B cell (primary cell): Measurements from ENCODE around the gene THBD. TPM values are rescaled to one million over a fixed set of nuclear protein-coding genes. Genes with fewer than 3 reads are reported as not detected.

ENCODE experiments used
- ATAC-seq: fragments of 200-7000 bp; cut with Tn5 transposase; one replicate; pipeline ENCODE4 v1.10.0; 2021; ENCODE audit warnings: low read depth, mild to moderate bottlenecking, moderate number of reproducible peaks, moderate library complexity
- CTCF ChIA-PET: fragments of 350-600 bp; sonication (Branson Sonifier 250); formaldehyde crosslinking; loops from one replicate; lab custom pipeline; 2021; ENCODE audit warnings: antibody characterized with exemption, inconsistent platforms; lab: Charles Lee
- POLR2A ChIA-PET: fragments of 350-600 bp; sonication (Branson Sonifier 250); formaldehyde crosslinking; loops from one replicate; lab custom pipeline; 2021; ENCODE audit warnings: antibody characterized with exemption; lab: Charles Lee
- DNase-seq: peaks from one replicate; pipeline ENCODE4 v3.0.0; 2013
- H2AFZ ChIP-seq: 2 replicates; pipeline ENCODE4 v1.6.1; 2012; ENCODE audit warnings: mild to moderate bottlenecking, low read depth, low read length; ENCODE audit not compliant: insufficient read depth, poor library complexity, severe bottlenecking
- H3K27ac ChIP-seq, 2 donors: 1 replicate in 1 of 2; 2 replicates in 1 of 2; pipeline ENCODE4 v1.5.1; 2012 to 2013; ENCODE audit warnings: low read length in 2 of 2, mild to moderate bottlenecking in 2 of 2, moderate library complexity in 1 of 2
- H3K27me3 ChIP-seq, 4 experiments: fragments of 200-600 bp in 1 of 4; sonication (generic) in 1 of 4; replicated peaks in 1 of 4; 1 replicate in 2 of 4; 2 replicates in 2 of 4; pipeline versions ENCODE4 v1.6.1 to v1.7.0; 2013 to 2016; ENCODE audit warnings: low read length in 3 of 4, mild to moderate bottlenecking in 2 of 4, mixed read lengths in 1 of 4, moderate library complexity in 1 of 4; ENCODE audit not compliant: insufficient read depth in 4 of 4, control insufficient read depth in 3 of 4; ENCODE audit errors: control extremely low read depth in 1 of 4
- H3K36me3 ChIP-seq, 2 experiments: replicated peaks in 1 of 2; 1 replicate in 1 of 2; 2 replicates in 1 of 2; pipeline versions ENCODE4 v1.6.1 to v1.7.1; 2013; ENCODE audit warnings: low read length in 1 of 2; ENCODE audit not compliant: insufficient read depth in 2 of 2, control insufficient read depth in 1 of 2; ENCODE audit errors: control extremely low read depth in 1 of 2, extremely low read depth in 1 of 2
- H3K4me1 ChIP-seq, 2 donors: fragments of 200-600 bp in 1 of 2; sonication (generic) in 1 of 2; 1 replicate in 1 of 2; 2 replicates in 1 of 2; pipeline versions ENCODE4 v1.5.1 to v1.6.1; 2013 to 2017; ENCODE audit warnings: low read length in 2 of 2; ENCODE audit not compliant: control insufficient read depth in 2 of 2, insufficient read depth in 2 of 2
- H3K4me2 ChIP-seq: replicated peaks from 2 replicates; pipeline ENCODE3; 2012; ENCODE audit warnings: mild to moderate bottlenecking, low read depth, low read length; ENCODE audit not compliant: poor library complexity, severe bottlenecking
- H3K4me3 ChIP-seq, 5 experiments: fragments of 200-600 bp in 1 of 5; sonication (generic) in 1 of 5; 1 replicate in 3 of 5; 2 replicates in 2 of 5; pipeline versions ENCODE4 v1.5.1 to v1.7.0; 2011 to 2016; ENCODE audit warnings: low read length in 4 of 5, mild to moderate bottlenecking in 4 of 5, low read depth in 2 of 5, control low read depth in 1 of 5, moderate library complexity in 1 of 5; ENCODE audit not compliant: insufficient read depth in 1 of 5; ENCODE audit errors: control extremely low read depth in 1 of 5, extremely low read depth in 1 of 5
- H3K79me2 ChIP-seq: fragments of 200-600 bp; sonication (generic); one replicate; pipeline ENCODE4 v1.6.0; 2016; ENCODE audit warnings: low read length; ENCODE audit not compliant: control insufficient read depth, insufficient read depth
- H3K9ac ChIP-seq: fragments of 200-600 bp; sonication (generic); 2 replicates; pipeline ENCODE4 v1.6.1; 2017; ENCODE audit warnings: mild to moderate bottlenecking, low read length, moderate library complexity
- H3K9me3 ChIP-seq, 3 donors: one replicate each; pipeline versions ENCODE4 v1.6.1 to v1.7.1; 2013; ENCODE audit warnings: low read length in 2 of 3; ENCODE audit not compliant: control insufficient read depth in 2 of 3, insufficient read depth in 1 of 3; ENCODE audit errors: control extremely low read depth in 1 of 3
- H4K20me1 ChIP-seq: 2 replicates; pipeline ENCODE4 v1.6.0; 2012; ENCODE audit warnings: mild to moderate bottlenecking, low read length; ENCODE audit not compliant: insufficient read depth, control insufficient read depth, poor library complexity, severe bottlenecking
- H3K27ac Mint-ChIP-seq: one replicate; pipeline ENCODE4 v1.8.0; 2021; ENCODE audit warnings: mixed read lengths
- H3K27me3 Mint-ChIP-seq: one replicate; pipeline ENCODE4 v1.8.0; 2021; ENCODE audit warnings: mixed read lengths
- H3K4me1 Mint-ChIP-seq: one replicate; pipeline ENCODE4 v1.8.0; 2021; ENCODE audit warnings: mixed read lengths
- H3K4me3 Mint-ChIP-seq: one replicate; pipeline ENCODE4 v1.8.0; 2021; ENCODE audit warnings: mixed read lengths
- H3K9me3 Mint-ChIP-seq: one replicate; pipeline ENCODE4 v1.8.0; 2022; ENCODE audit warnings: mixed read lengths; ENCODE audit not compliant: insufficient read depth
- EZH2 ChIP-seq: IDR thresholded peaks from 2 replicates; pipeline ENCODE4 v1.6.1; 2012; ENCODE audit warnings: borderline replicate concordance, low read depth, mild to moderate bottlenecking, moderate library complexity, low read length; ENCODE audit not compliant: insufficient read depth, poor library complexity, severe bottlenecking
- WGBS: methylation state at CpG from one replicate; pipeline ENCODE4 v1.1.5; 2013; ENCODE audit warnings: missing lambda C conversion rate; ENCODE audit not compliant: insufficient coverage; 5-methylcytosine and 5-hydroxymethylcytosine counted together
- intact Hi-C: fragments of 100-400 bp; cut with micrococcal nuclease; formaldehyde crosslinking; loops from one replicate; pipeline ENCODE4 v1.10.0; 2022
- polyA plus RNA-seq: library from polyadenylated mRNA; depleted of rRNA; stranded (reverse); fragments of >200 nt; gene quantifications from 2 replicates; pipeline ENCODE4 v1.2.3, GENCODE V29; 2012
- total RNA-seq, 2 donors: library from RNA; stranded (reverse); fragments of 120-200 nt in 1 of 2; gene quantifications; 1 replicate in 1 of 2; 2 replicates in 1 of 2; pipeline versions ENCODE4 v1.2.3 to v1.2.4, GENCODE V29; 2013 to 2022
- TF ChIP-seq, protein P1 (sequence below): fragments of 200-600 bp; IDR thresholded peaks from one replicate; pipeline ENCODE4 v1.8.0; 2022; ENCODE audit warnings: antibody characterized with exemption, mild to moderate bottlenecking

The THBD gene
- total and polyA plus RNA-seq, 2 donors (not counting 1 experiment from before 2014, with no cell fraction given) = 0.78 TPM; not detected in 1

DNA sequence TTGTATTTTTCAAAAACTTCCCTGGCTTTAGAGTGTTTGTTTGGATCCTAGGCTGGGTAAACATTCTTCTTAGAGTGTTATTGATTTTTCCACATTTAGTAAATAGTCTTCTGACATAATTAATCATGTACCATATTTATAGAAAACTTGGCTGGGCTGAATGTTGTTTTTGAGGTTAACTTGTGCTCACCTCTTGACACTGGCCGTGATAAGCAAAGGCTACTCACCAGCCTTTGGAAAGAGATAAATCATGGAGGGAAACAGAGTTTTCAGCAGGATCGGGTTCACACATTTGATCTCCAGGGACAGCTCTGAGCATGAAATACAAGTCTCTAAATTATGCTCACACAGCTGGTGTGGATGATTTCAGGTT is 42.9 kb upstream of the THBD start:
- no CpG with 5 or more reads among the region's 2 CpGs for WGBS
- no peak overlapping the region for H3K4me2 ChIP-seq

DNA sequence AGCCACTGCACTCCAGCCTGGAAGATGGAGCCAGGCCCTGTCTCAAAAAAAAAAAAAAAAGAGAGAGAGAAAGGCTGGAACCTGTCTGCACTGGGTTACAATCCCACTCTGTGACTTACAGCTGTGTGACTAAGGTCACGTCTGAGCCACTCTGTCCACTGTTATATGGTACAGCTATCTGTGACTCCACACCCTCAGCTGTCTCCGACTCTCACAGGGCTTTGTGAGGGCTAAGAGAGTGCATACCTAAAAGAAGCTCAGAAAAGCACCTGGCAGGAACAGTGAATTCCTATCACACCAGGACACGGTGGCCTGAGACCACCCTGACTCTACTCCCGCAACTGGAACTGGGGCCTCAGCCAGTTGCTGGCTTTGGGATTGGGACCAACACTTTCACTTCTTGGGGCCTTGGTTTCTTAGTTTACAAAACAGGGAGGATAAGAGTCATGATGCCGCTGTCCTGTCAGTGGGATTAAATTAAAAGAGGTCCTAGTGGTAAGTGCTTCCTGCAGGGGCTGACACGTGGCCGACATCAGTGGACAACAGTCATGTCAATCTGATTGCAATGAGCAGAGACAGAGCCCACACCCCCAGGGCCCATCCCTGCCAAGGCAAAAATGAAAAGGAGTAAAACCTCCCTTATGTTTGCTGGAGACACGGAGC is 42.4 kb upstream of the THBD start:
- no peaks in the 10 kb centered on the region for H3K9me3 Mint-ChIP-seq
- intact Hi-C loops = no loop called here
- no peak for DNase-seq
- no peaks in the 10 kb centered on the region for H3K27me3 Mint-ChIP-seq
- no peaks in the 10 kb centered on the region for H3K36me3 ChIP-seq
- H3K27ac ChIP-seq = no peak overlapping the region
- no peak for TF ChIP-seq EZH2
- TF ChIP-seq, protein P1, sequence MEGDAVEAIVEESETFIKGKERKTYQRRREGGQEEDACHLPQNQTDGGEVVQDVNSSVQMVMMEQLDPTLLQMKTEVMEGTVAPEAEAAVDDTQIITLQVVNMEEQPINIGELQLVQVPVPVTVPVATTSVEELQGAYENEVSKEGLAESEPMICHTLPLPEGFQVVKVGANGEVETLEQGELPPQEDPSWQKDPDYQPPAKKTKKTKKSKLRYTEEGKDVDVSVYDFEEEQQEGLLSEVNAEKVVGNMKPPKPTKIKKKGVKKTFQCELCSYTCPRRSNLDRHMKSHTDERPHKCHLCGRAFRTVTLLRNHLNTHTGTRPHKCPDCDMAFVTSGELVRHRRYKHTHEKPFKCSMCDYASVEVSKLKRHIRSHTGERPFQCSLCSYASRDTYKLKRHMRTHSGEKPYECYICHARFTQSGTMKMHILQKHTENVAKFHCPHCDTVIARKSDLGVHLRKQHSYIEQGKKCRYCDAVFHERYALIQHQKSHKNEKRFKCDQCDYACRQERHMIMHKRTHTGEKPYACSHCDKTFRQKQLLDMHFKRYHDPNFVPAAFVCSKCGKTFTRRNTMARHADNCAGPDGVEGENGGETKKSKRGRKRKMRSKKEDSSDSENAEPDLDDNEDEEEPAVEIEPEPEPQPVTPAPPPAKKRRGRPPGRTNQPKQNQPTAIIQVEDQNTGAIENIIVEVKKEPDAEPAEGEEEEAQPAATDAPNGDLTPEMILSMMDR = no peak
- no peak overlapping the region for H2AFZ ChIP-seq
- no peak overlapping the region for H3K4me3 ChIP-seq
- peaks cover 0 to 2% (median 0%) of the 10 kb centered on the region in 4 experiments for H3K27me3 ChIP-seq
- POLR2A ChIA-PET = no interaction called here
- H3K27ac Mint-ChIP-seq = no peak overlapping the region
- 87% methylated on average over 4 of the region's 8 CpGs for WGBS
- H3K4me2 ChIP-seq = no peak overlapping the region
- no peak overlapping the region for H3K9ac ChIP-seq
- peaks cover 0 to 7% of the 10 kb centered on the region in 2 donors for H3K4me1 ChIP-seq
- no peaks in the 10 kb centered on the region for H4K20me1 ChIP-seq
- no peak overlapping the region for H3K4me3 Mint-ChIP-seq
- no peaks in the 10 kb centered on the region for H3K4me1 Mint-ChIP-seq
- H3K79me2 ChIP-seq = no peaks in the 10 kb centered on the region
- no peaks in the 10 kb centered on the region for H3K9me3 ChIP-seq
- CTCF ChIA-PET = no interaction called here
- ATAC-seq = no peak

More for the DNA sequence above, 42.9 kb upstream of the THBD start:
- TF ChIP-seq, protein P1 = no peak
- TF ChIP-seq EZH2 = no peak
- H3K27ac ChIP-seq = no peak overlapping the region
- H3K79me2 ChIP-seq = no peaks in the 10 kb centered on the region
- no peak overlapping the region for H3K9ac ChIP-seq
- H3K4me1 Mint-ChIP-seq = no peaks in the 10 kb centered on the region
- no peak overlapping the region for H2AFZ ChIP-seq
- CTCF ChIA-PET = no interaction called here
- H3K9me3 ChIP-seq = no peaks in the 10 kb centered on the region
- no peak overlapping the region for H3K4me3 ChIP-seq
- H3K4me3 Mint-ChIP-seq = no peak overlapping the region
- no peaks in the 10 kb centered on the region for H3K9me3 Mint-ChIP-seq
- DNase-seq (no peak), ATAC-seq (no peak)
- POLR2A ChIA-PET = no interaction called here
- intact Hi-C loops = no loop called here
- no peaks in the 10 kb centered on the region for H3K27me3 ChIP-seq
- H3K4me1 ChIP-seq = peaks cover 0 to 1% of the 10 kb centered on the region in 2 donors
- no peaks in the 10 kb centered on the region for H3K27me3 Mint-ChIP-seq
- H4K20me1 ChIP-seq = no peaks in the 10 kb centered on the region
- H3K27ac Mint-ChIP-seq = no peak overlapping the region
- no peaks in the 10 kb centered on the region for H3K36me3 ChIP-seq
